ENCODE data around the gene CCDC17.

DNA sequence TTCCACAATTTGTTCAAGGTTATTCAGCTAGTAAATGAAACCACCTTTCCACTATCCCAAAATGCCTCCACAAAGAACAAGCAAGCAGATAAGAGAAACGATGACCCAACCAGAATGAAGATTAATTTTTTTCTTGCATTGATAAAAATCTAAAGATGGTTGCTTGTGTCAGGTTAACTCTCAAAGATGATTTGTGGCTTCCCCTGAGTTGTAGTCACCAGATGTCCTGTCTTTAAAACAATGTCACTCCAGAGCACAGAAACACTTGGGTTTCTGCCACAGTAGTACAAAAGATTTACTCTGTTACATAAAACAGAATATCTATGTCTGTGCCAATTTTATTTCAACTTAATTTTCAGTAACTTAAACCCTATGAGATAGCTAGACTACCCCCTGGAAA lies 11.4 kb upstream of the CCDC17 start:
- no peak for TF ChIP-seq POLR2A (IDR thresholded peaks at IDR 0.05; ENCODE audit: extremely low read depth, insufficient read length)
- TF ChIP-seq, protein P1, sequence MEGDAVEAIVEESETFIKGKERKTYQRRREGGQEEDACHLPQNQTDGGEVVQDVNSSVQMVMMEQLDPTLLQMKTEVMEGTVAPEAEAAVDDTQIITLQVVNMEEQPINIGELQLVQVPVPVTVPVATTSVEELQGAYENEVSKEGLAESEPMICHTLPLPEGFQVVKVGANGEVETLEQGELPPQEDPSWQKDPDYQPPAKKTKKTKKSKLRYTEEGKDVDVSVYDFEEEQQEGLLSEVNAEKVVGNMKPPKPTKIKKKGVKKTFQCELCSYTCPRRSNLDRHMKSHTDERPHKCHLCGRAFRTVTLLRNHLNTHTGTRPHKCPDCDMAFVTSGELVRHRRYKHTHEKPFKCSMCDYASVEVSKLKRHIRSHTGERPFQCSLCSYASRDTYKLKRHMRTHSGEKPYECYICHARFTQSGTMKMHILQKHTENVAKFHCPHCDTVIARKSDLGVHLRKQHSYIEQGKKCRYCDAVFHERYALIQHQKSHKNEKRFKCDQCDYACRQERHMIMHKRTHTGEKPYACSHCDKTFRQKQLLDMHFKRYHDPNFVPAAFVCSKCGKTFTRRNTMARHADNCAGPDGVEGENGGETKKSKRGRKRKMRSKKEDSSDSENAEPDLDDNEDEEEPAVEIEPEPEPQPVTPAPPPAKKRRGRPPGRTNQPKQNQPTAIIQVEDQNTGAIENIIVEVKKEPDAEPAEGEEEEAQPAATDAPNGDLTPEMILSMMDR (IDR thresholded peaks at IDR 0.05; ENCODE audit: low read depth, low read length), result no peak
- no peak for TF ChIP-seq MYC (IDR thresholded peaks at IDR 0.05; ENCODE audit: low read depth, low read length)
